ENCODE results near the gene ACTMAP.

GRCh38 chr19:40776932-40777644, 26.8 kb upstream of the ACTMAP start:
- TF ChIP-seq CTCF (conservative IDR thresholded peaks at IDR 0.05) (no peak), ZFX (IDR thresholded peaks at IDR 0.05) (no peak)
